Upper lobe of left lung (tissue), 6 donors: Measurements from ENCODE around the gene ZNF865. TPM values are rescaled to one million over a fixed set of nuclear protein-coding genes. Genes with fewer than 3 reads are reported as not detected.
A peak's percentile ranks its signal among the peaks of the same experiment; 100 is the strongest.

ENCODE experiments used
- ATAC-seq, 2 donors: fragments of 200-7000 bp; cut with Tn5 transposase; one replicate each; pipeline ENCODE4 v1.9.1; 2022; ENCODE audit warnings: mild to moderate bottlenecking in 2 of 2, moderate library complexity in 2 of 2; ENCODE audit not compliant: low FRiP score in 2 of 2
- DNase-seq, 2 donors: peaks; one replicate each; pipeline ENCODE4 v3.0.0-alpha.2; 2019 to 2020
- H3K27ac ChIP-seq, 4 donors: fragments of 200-600 bp; sonication (generic); one replicate each; pipeline ENCODE4 v1.5.1; 2016 to 2019
- H3K27me3 ChIP-seq, 4 donors: fragments of 200-600 bp; sonication (generic); one replicate each; pipeline ENCODE4 v1.5.1; 2017 to 2019
- H3K36me3 ChIP-seq, 4 donors: fragments of 200-600 bp; sonication (generic); one replicate each; pipeline ENCODE4 v1.5.1; 2016 to 2019
- H3K4me1 ChIP-seq, 4 donors: fragments of 200-600 bp; sonication (generic); one replicate each; pipeline ENCODE4 v1.5.1; 2018 to 2019
- H3K4me3 ChIP-seq, 4 donors: fragments of 200-600 bp; sonication (generic); one replicate each; pipeline ENCODE4 v1.5.1; 2017 to 2019; ENCODE audit warnings: mild to moderate bottlenecking in 2 of 4, moderate library complexity in 1 of 4
- H3K9me3 ChIP-seq, 4 donors: fragments of 200-600 bp; sonication (generic); one replicate each; pipeline ENCODE4 v1.5.1; 2018 to 2019
- EP300 ChIP-seq, 4 donors: sonication (generic); formaldehyde crosslinking; IDR thresholded peaks; one replicate each; pipeline ENCODE4 v1.5.1; 2017; ENCODE audit warnings: antibody characterized with exemption in 4 of 4, control low read depth in 2 of 4
- POLR2A ChIP-seq, 4 donors: fragments of 450-650 bp; IDR thresholded peaks; one replicate each; pipeline ENCODE4 v1.5.1; 2016 to 2017; ENCODE audit warnings: antibody characterized with exemption in 4 of 4, mild to moderate bottlenecking in 2 of 4
- POLR2AphosphoS5 ChIP-seq, 2 donors: sonication (generic); formaldehyde crosslinking; IDR thresholded peaks; one replicate each; pipeline ENCODE4 v1.5.1; 2017; ENCODE audit warnings: antibody characterized with exemption in 2 of 2
- WGBS, 2 donors: methylation state at CpG; one replicate each; pipeline ENCODE4 v1.1.5; 2017 to 2018; 5-methylcytosine and 5-hydroxymethylcytosine counted together
- total RNA-seq, 6 donors: library from RNA; depleted of rRNA in 4 of 6; stranded (reverse); fragments of >200 nt in 4 of 6; gene quantifications; one replicate each; pipeline versions ENCODE4 v1.1.0 to v1.2.1, GENCODE V29; 2016 to 2021
- TF ChIP-seq, protein P1 (sequence below), 6 experiments: fragments of 450-650 bp in 4 of 6; fragments of 200-600 bp in 2 of 6; sonication (generic) in 2 of 6; IDR thresholded peaks; one replicate each; pipeline ENCODE4 v1.5.1; 2016 to 2019; ENCODE audit warnings: antibody characterized with exemption in 6 of 6
- donor health status: DM: no; HTN: no; CAD: no; lungs with moderate emphysema.
- donor health status: DM: no; HTN: yes; CAD: no; lungs with severe emphysema.

Gene ZNF865
- total RNA-seq, 6 donors from 2014 or later, result 7.7 to 39.8 (median 20.6) TPM

DNA sequence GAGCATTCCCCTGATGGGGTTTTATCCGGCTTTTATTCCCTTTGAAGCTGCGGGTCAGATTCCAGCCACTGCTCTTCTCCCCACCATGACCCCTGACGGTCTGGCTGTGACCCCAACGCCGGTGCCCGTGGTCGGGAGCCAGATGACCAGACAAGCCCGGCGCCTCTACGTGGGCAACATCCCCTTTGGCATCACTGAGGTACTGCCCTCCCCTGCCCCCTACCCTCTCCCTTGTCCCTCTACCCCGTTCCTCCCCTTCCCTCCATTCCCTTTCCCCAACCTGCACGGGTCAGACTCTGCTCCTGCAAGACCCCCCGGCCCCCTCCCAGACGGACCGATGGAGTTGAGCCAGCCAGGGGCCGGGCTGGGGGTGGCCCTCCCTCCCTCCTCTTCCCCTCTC, 55.5 kb downstream of the ZNF865 start:
- 78 to 90% methylated on average over 16 of the region's 16 CpGs for WGBS, 2 donors

DNA sequence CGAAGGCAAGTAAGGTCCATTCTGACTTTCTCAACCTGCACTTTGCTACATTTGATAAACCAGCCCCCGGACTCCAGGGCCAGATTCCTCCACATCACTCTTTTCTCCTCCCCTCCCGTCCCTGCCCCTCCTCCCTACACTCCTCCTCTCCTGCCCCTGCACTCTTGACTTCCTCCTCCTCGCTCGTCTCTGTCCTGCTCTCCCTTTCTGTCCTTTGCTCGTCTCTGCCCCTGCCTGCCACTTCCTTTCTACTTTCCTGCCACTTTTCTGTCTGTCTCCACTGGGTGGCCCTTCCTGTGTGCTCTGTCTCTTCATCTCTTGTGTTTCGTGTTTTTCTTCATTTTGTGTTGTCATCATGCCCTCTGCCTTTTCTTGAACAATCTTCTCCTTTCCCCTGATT, 56.4 kb downstream of the ZNF865 start:
- H3K27me3 ChIP-seq, result no peaks in the 10 kb centered on the region
- DNase-seq (no peak), ATAC-seq (no peak)
- H3K27ac ChIP-seq, result no peak overlapping the region
- H3K4me3 ChIP-seq, result no peak overlapping the region
- WGBS, 2 donors, result 56 to 74% methylated on average over 7 of the region's 7 CpGs
- H3K4me1 ChIP-seq, result peaks cover 24 to 34% (median 32%) of the 10 kb centered on the region in 4 donors
- H3K9me3 ChIP-seq, result no peaks in the 10 kb centered on the region
- peaks cover 42 to 81% (median 78%) of the 10 kb centered on the region in 4 donors for H3K36me3 ChIP-seq
- TF ChIP-seq, protein P1, sequence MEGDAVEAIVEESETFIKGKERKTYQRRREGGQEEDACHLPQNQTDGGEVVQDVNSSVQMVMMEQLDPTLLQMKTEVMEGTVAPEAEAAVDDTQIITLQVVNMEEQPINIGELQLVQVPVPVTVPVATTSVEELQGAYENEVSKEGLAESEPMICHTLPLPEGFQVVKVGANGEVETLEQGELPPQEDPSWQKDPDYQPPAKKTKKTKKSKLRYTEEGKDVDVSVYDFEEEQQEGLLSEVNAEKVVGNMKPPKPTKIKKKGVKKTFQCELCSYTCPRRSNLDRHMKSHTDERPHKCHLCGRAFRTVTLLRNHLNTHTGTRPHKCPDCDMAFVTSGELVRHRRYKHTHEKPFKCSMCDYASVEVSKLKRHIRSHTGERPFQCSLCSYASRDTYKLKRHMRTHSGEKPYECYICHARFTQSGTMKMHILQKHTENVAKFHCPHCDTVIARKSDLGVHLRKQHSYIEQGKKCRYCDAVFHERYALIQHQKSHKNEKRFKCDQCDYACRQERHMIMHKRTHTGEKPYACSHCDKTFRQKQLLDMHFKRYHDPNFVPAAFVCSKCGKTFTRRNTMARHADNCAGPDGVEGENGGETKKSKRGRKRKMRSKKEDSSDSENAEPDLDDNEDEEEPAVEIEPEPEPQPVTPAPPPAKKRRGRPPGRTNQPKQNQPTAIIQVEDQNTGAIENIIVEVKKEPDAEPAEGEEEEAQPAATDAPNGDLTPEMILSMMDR (IDR thresholded peaks at IDR 0.05), result no peak
- TF ChIP-seq POLR2AphosphoS5 (IDR thresholded peaks at IDR 0.05) (no peak), POLR2A (IDR thresholded peaks at IDR 0.05) (no peak), EP300 (IDR thresholded peaks at IDR 0.05) (no peak)

More for the DNA sequence above, 55.5 kb downstream of the ZNF865 start:
- Histone ChIP-seq H3K4me3 (no peak overlapping the region), H3K27me3 (no peaks in the 10 kb centered on the region), H3K27ac (no peak overlapping the region), H3K9me3 (no peaks in the 10 kb centered on the region), H3K36me3 (peaks cover 39 to 72% (median 70%) of the 10 kb centered on the region in 4 donors), H3K4me1 (peaks cover 32 to 43% (median 40%) of the 10 kb centered on the region in 4 donors)
- ATAC-seq, result no peak
- DNase-seq, result no peak
- TF ChIP-seq, protein P1 (IDR thresholded peaks at IDR 0.05), result no peak
- no peak for TF ChIP-seq POLR2AphosphoS5 (IDR thresholded peaks at IDR 0.05)
- no peak for TF ChIP-seq EP300 (IDR thresholded peaks at IDR 0.05)
- TF ChIP-seq POLR2A (IDR thresholded peaks at IDR 0.05), result no peak

DNA sequence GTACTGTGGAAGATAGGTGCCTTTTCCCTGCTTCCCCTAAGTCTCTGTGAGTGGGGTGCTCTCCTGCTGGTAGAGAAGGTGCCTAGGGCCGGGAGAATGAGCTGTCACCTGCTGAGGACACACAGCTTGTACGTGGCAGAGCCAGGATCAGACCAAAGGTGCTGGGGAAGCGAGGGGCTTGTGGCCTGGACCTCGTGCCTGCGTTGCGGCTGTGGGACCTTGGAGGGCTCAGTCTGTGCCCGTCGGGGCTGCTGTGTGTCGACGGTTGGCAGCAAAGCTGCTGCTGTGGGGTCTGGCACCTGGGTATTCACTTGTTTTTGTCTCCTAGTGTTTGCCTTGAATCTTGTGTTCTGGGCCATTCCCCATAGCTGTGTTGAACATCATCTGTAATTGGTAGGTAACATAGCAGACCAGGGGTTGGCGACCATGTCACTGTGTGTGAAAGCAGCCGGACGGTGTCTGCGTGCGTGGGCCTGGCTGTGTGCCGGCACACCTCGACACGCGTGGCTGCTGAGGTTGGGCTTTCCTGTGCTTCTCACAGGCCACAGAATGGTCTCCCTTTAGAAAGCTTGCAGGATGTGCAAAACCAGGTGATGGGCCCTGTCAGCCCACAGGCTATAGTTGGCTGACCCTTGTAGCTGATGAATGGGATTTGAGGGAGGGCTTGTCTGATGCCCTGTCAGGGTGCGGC, 58.5 kb downstream of the ZNF865 start:
- ATAC-seq (no peak), DNase-seq (peak in 1 of 2 donors; percentile 52)
- H3K9me3 ChIP-seq, result no peaks in the 10 kb centered on the region
- TF ChIP-seq, protein P1 (IDR thresholded peaks at IDR 0.05), result no peak
- TF ChIP-seq POLR2A (IDR thresholded peaks at IDR 0.05) (no peak), EP300 (IDR thresholded peaks at IDR 0.05) (no peak), POLR2AphosphoS5 (IDR thresholded peaks at IDR 0.05) (no peak)
- H3K27ac ChIP-seq, result no peak overlapping the region
- peaks cover 51 to 100% (median 97%) of the 10 kb centered on the region in 4 donors for H3K36me3 ChIP-seq
- WGBS, 2 donors, result 92 to 96% methylated on average over 19 of the region's 20 CpGs
- peaks cover 2 to 18% (median 10%) of the 10 kb centered on the region in 4 donors for H3K4me1 ChIP-seq
- no peaks in the 10 kb centered on the region for H3K27me3 ChIP-seq
- no peak overlapping the region for H3K4me3 ChIP-seq

DNA sequence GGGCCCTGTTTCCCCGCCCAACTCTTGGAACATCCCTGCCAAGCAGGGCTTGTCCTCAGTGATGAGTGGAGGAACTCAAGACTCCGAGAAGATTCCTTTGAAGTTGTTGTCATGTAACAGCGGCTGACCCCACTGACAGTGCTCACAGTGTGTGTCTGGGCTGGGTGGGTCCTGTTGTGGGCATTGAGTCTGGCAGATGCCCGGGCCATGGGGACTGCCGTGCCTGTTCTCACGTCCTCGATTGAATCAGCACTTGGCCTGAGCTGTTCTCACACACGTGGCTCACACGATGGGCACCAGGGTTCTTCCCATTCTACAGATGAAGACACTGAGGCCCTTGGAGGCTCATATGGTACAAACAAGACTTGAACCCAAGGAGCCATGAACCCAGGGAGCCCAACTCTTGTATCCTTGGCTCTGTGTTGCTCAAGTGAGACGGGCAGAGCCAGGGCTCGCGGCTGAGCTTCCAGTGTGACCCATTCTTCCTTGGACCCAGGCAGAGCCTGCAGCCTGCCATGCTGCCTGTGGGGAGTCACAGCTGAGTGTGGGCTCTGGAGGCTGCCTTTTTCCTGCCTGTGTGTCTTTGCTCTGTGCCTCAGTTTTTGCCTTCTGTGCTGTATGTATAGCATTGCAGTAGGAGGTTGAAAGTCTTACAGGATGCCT, 61.0 kb downstream of the ZNF865 start:
- Histone ChIP-seq H3K36me3 (peaks cover 61 to 100% (median 92%) of the 10 kb centered on the region in 4 donors), H3K27me3 (no peaks in the 10 kb centered on the region), H3K4me1 (peaks cover 0 to 14% (median 0%) of the 10 kb centered on the region in 4 donors), H3K9me3 (no peaks in the 10 kb centered on the region), H3K27ac (no peak overlapping the region), H3K4me3 (no peak overlapping the region)
- TF ChIP-seq, protein P1 (IDR thresholded peaks at IDR 0.05), result no peak
- TF ChIP-seq POLR2A (IDR thresholded peaks at IDR 0.05) (no peak), EP300 (IDR thresholded peaks at IDR 0.05) (no peak), POLR2AphosphoS5 (IDR thresholded peaks at IDR 0.05) (no peak)
- 86 to 87% methylated on average over 9 to 12 of the region's 12 CpGs for WGBS, 2 donors
- no peak for ATAC-seq
- DNase-seq, result no peak

Other genes with a start within 250 kb of the ZNF865 start
- not detected for gene GARIN5B, start 242.4 kb upstream of the ZNF865 start, total RNA-seq
- gene IL11, start 235.2 kb upstream of the ZNF865 start, total RNA-seq, result under 1 TPM in 2 of 6 donors, not detected in 4; 0.20 to 0.34 TPM
- 10 to 100 TPM in 4 of 6 donors, 1 to 10 TPM in 1, under 1 TPM in 1; 0.92 to 48.6 (median 20.9) TPM for gene TMEM190, start 228.8 kb upstream of the ZNF865 start, total RNA-seq
- 10 to 100 TPM; 22.0 to 54.6 (median 36.0) TPM for gene TMEM238, start 221.4 kb upstream of the ZNF865 start, total RNA-seq
- 1,000 to 10,000 TPM in 2 of 6 donors, 100 to 1,000 TPM in 4; 308 to 1,892 (median 534) TPM for gene RPL28, start 219.7 kb upstream of the ZNF865 start, total RNA-seq
- gene UBE2S, start 197.9 kb upstream of the ZNF865 start, total RNA-seq, result 10 to 100 TPM in 5 of 6 donors, 1 to 10 TPM in 1; 6.5 to 31.6 (median 19.0) TPM
- not detected for gene SHISA7, start 162.3 kb upstream of the ZNF865 start, total RNA-seq
- 10 to 100 TPM in 5 of 6 donors, 1 to 10 TPM in 1; 4.2 to 44.8 (median 36.7) TPM for gene ISOC2, start 144.0 kb upstream of the ZNF865 start, total RNA-seq
- gene C19orf85, start 140.9 kb upstream of the ZNF865 start, total RNA-seq, result not detected
- 10 to 100 TPM in 5 of 6 donors, 1 to 10 TPM in 1; 9.9 to 32.1 (median 12.4) TPM for gene ZNF628, start 129.0 kb upstream of the ZNF865 start, total RNA-seq
- 10 to 100 TPM; 13.1 to 19.2 (median 16.3) TPM for gene NAT14, start 120.5 kb upstream of the ZNF865 start, total RNA-seq
- 10 to 100 TPM in 1 of 6 donors, 1 to 10 TPM in 4, under 1 TPM in 1; 0.39 to 10.1 (median 6.7) TPM for gene SSC5D, start 117.2 kb upstream of the ZNF865 start, total RNA-seq
- not detected for gene SBK2, start 68.5 kb upstream of the ZNF865 start, total RNA-seq
- gene SBK3, start 60.1 kb upstream of the ZNF865 start, total RNA-seq, result 1 to 10 TPM in 1 of 6 donors, under 1 TPM in 2, not detected in 3; 0.30 to 1.6 (median 0.94) TPM
- 10 to 100 TPM in 2 of 6 donors, 1 to 10 TPM in 4; 3.5 to 19.2 (median 8.4) TPM for gene ZNF579, start 24.8 kb upstream of the ZNF865 start, total RNA-seq
- gene FIZ1, start 6.1 kb upstream of the ZNF865 start, total RNA-seq, result 10 to 100 TPM; 11.1 to 21.6 (median 16.3) TPM
- gene ZNF524, start 5.4 kb upstream of the ZNF865 start, total RNA-seq, result 10 to 100 TPM; 19.9 to 58.7 (median 34.9) TPM
- gene ZNF784, start 18.9 kb downstream of the ZNF865 start, total RNA-seq, result 10 to 100 TPM in 2 of 6 donors, 1 to 10 TPM in 4; 6.8 to 14.7 (median 8.6) TPM
- 10 to 100 TPM; 28.1 to 84.1 (median 38.0) TPM for gene ZNF580, start 35.4 kb downstream of the ZNF865 start, total RNA-seq
- 10 to 100 TPM; 15.6 to 38.8 (median 21.9) TPM for gene ZNF581, start 38.0 kb downstream of the ZNF865 start, total RNA-seq
- 10 to 100 TPM; 15.3 to 44.0 (median 17.1) TPM for gene CCDC106, start 42.6 kb downstream of the ZNF865 start, total RNA-seq
- gene U2AF2, start 49.4 kb downstream of the ZNF865 start, total RNA-seq, result 100 to 1,000 TPM in 4 of 6 donors, 10 to 100 TPM in 2; 57.7 to 294 (median 157) TPM
- 100 to 1,000 TPM in 4 of 6 donors, 10 to 100 TPM in 2; 59.7 to 357 (median 126) TPM for gene EPN1, start 69.6 kb downstream of the ZNF865 start, total RNA-seq
- not detected for gene NLRP9, start 132.8 kb downstream of the ZNF865 start, total RNA-seq
- gene RFPL4A, start 153.4 kb downstream of the ZNF865 start, total RNA-seq, result not detected
- gene RFPL4AL1, start 163.5 kb downstream of the ZNF865 start, total RNA-seq, result not detected
- gene NLRP11, start 226.4 kb downstream of the ZNF865 start, total RNA-seq, result not detected
- gene NLRP4, start 230.9 kb downstream of the ZNF865 start, total RNA-seq, result not detected